ENCODE measurements around the gene ROMO1. TPM values are rescaled to one million over a fixed set of nuclear protein-coding genes. Genes with fewer than 3 reads are reported as not detected.

Gene ROMO1
- total RNA-seq, 1 experiment from 2014 or later, result 207 TPM

- no peak overlapping the region for H3K4ac ChIP-seq (ENCODE audit: low read depth, low read length)
- TF ChIP-seq CTCF (conservative IDR thresholded peaks at IDR 0.05), result no peak
- peaks cover 64% of the 10 kb centered on the region for H3K79me2 ChIP-seq (ENCODE audit: insufficient read depth, low read length)
- H2BK120ac ChIP-seq (ENCODE audit: low read depth, low read length, poor library complexity, severe bottlenecking), result no peak overlapping the region
- no peak overlapping the region for H2AK5ac ChIP-seq (ENCODE audit: insufficient read length, low read length)
- no CpG with 5 or more reads among the region's 9 CpGs for WGBS (ENCODE audit: extremely low coverage, insufficient read length, low lambda C conversion rate)
- H3K4me2 ChIP-seq (ENCODE audit: insufficient read depth, insufficient read length, low read length), result no peak overlapping the region
- Mint-ChIP-seq H3K9me3 (no peaks in the 10 kb centered on the region), H3K27ac (no peak overlapping the region), H3K4me1 (peaks cover 11 to 12% of the 10 kb centered on the region in 2 experiments), H3K36me3 (ENCODE audit: insufficient read depth in 1 of 3, low read depth in 3 of 3) (peaks cover 2 to 24% (median 18%) of the 10 kb centered on the region in 3 experiments; a peak in 5 of 7 replicates), H3K27me3 (ENCODE audit: low read depth) (no peaks in the 10 kb centered on the region), H3K4me3 (no peak overlapping the region)
- no peaks in the 10 kb centered on the region for H3K27me3 ChIP-seq (ENCODE audit: insufficient read depth, low read length)
- H3K9ac ChIP-seq (ENCODE audit: extremely low read depth, insufficient read length, low read length), result no peak overlapping the region
- no peak overlapping the region for H3K27ac ChIP-seq (ENCODE audit: insufficient read length, low read depth, low read length)
- H3T11ph ChIP-seq (ENCODE audit: low read length), result no peak overlapping the region
- H3K79me1 ChIP-seq (ENCODE audit: insufficient read depth, low read depth, low read length, poor library complexity, severe bottlenecking), result peaks cover 5% of the 10 kb centered on the region
- H4K20me1 ChIP-seq (ENCODE audit: control insufficient read depth, insufficient read depth, insufficient read length), result peaks cover 4% of the 10 kb centered on the region
- no peak overlapping the region for H3K23ac ChIP-seq (ENCODE audit: insufficient read length, low read depth, low read length)
- H4K5ac ChIP-seq (ENCODE audit: insufficient read length, low read depth, low read length), result no peak overlapping the region
- H3K23me2 ChIP-seq (ENCODE audit: insufficient read length, low read depth, low read length, poor library complexity, severe bottlenecking), result no peaks in the 10 kb centered on the region
- no peak overlapping the region for H2BK12ac ChIP-seq (ENCODE audit: insufficient read length, low read depth, low read length)
- no peak overlapping the region for H3K18ac ChIP-seq (ENCODE audit: insufficient read length, low read depth, low read length)
- H3K14ac ChIP-seq (ENCODE audit: insufficient read depth, low read length), result no peak overlapping the region
- no peak overlapping the region for H2BK15ac ChIP-seq (ENCODE audit: low read depth, low read length)
- no peak overlapping the region for H4K91ac ChIP-seq (ENCODE audit: insufficient read length, low read depth, low read length)
- H3K9me3 ChIP-seq (ENCODE audit: control insufficient read depth, low read depth, low read length), result no peaks in the 10 kb centered on the region
- no peak overlapping the region for H4K8ac ChIP-seq (replicated peaks; ENCODE audit: insufficient read length, low read depth, low read length)
- H2BK5ac ChIP-seq (ENCODE audit: insufficient read length, low read length), result no peak overlapping the region
- DNase-seq, result no peak
- H2AFZ ChIP-seq (ENCODE audit: low read length), result no peak overlapping the region
- no peak overlapping the region for H3K56ac ChIP-seq (ENCODE audit: insufficient read length, low read depth, low read length)
- no peaks in the 10 kb centered on the region for H3K4me1 ChIP-seq (ENCODE audit: insufficient read depth, low read length)
- H2BK20ac ChIP-seq (ENCODE audit: low read depth, low read length, poor library complexity, severe bottlenecking), result no peak overlapping the region
Observed at GRCh38 chr20:35654415-35654814, 44.8 kb upstream of the ROMO1 start.

Measured in H9 (cell line).